Ovary (tissue), 9 donors: Measurements from ENCODE around the gene TTLL9. TPM values are rescaled to one million over a fixed set of nuclear protein-coding genes. Genes with fewer than 3 reads are reported as not detected.

ENCODE experiments used
- DNase-seq, 5 donors: peaks; one replicate each; pipeline ENCODE4 v3.0.0-alpha.2; 2019 to 2020
- H3K27ac ChIP-seq, 2 donors: fragments of 200-600 bp; one replicate each; pipeline versions ENCODE4 v1.5.1 to v1.8.0; 2019 to 2022
- H3K27me3 ChIP-seq: fragments of 200-600 bp; one replicate; pipeline ENCODE4 v1.8.0; 2022
- H3K36me3 ChIP-seq: fragments of 200-600 bp; sonication (generic); one replicate; pipeline ENCODE4 v1.5.1; 2019
- H3K4me1 ChIP-seq: one replicate; pipeline ENCODE4 v1.8.1; 2013; ENCODE audit warnings: mild to moderate bottlenecking, moderate library complexity; ENCODE audit not compliant: insufficient read depth
- H3K4me3 ChIP-seq: fragments of 200-600 bp; sonication (generic); one replicate; pipeline ENCODE4 v1.5.1; 2017
- H3K9me3 ChIP-seq, 2 donors: fragments of 200-600 bp in 1 of 2; sonication (generic) in 1 of 2; one replicate each; pipeline versions ENCODE4 v1.5.1 to v1.8.1; 2013 to 2019; ENCODE audit warnings: mild to moderate bottlenecking in 1 of 2, moderate library complexity in 1 of 2
- EP300 ChIP-seq: sonication (generic); formaldehyde crosslinking; IDR thresholded peaks from one replicate; pipeline ENCODE4 v1.6.1; 2017; ENCODE audit warnings: antibody characterized with exemption
- POLR2A ChIP-seq: fragments of 450-650 bp; IDR thresholded peaks from one replicate; pipeline ENCODE4 v1.6.1; 2017; ENCODE audit warnings: antibody characterized with exemption, mild to moderate bottlenecking, moderate library complexity
- WGBS, 3 donors: extraction: QIAGEN DNeasy Blood & Tissue Kit in 1 of 3; methylation state at CpG; one replicate each; pipeline versions ENCODE4 v1.1.5 to v1.1.7; 2013 to 2017; 5-methylcytosine and 5-hydroxymethylcytosine counted together
- intact Hi-C, 4 donors: fragments of 100-400 bp; cut with DNase I; formaldehyde crosslinking; loops; one replicate each; pipeline versions ENCODE4 v1.11.0 to v1.15.1; 2022 to 2023
- polyA plus RNA-seq, 2 donors: library from polyadenylated mRNA; stranded (reverse); fragments of 200-250 nt in 1 of 2; fragments of 350-450 nt in 1 of 2; fragmentation: Illumina TruSeq in 1 of 2; extraction: RNeasy Lipid Tissue Mini Kit (QIAGEN cat#74804) in 1 of 2; gene quantifications; one replicate each; pipeline ENCODE4 v1.2.3, GENCODE V29; 2013 to 2014
- total RNA-seq, 7 donors: library from RNA; depleted of rRNA in 2 of 7; stranded (reverse); fragments of >200 nt in 2 of 7; fragmentation: NEBNext Ultra II Directional in 3 of 7; extraction: Animal tissue kit (Norgen Biotek cat#: 25700) in 3 of 7; gene quantifications; one replicate each; pipeline versions ENCODE4 v1.1.0 to v1.2.4, GENCODE V29; 2016 to 2023
- TF ChIP-seq, protein P1 (sequence below), 3 donors: fragments of 450-650 bp in 2 of 3; fragments of 200-600 bp in 1 of 3; IDR thresholded peaks; one replicate each; pipeline versions ENCODE4 v1.5.1 to v1.8.0; 2016 to 2022; ENCODE audit warnings: antibody characterized with exemption in 3 of 3, mild to moderate bottlenecking in 1 of 3
- donor health status: DM: no; HTN: no; CAD: no; lungs with moderate emphysema.
- donor health status: DM: no; HTN: no; CAD: no.
- donor health status: Bipolar disorder and iron deficiency.
- donor health status: DM: yes; HTN: yes; CAD: no.
- donor health status: DM: no; HTN: no; CAD: no.
- donor health status: DM: yes; HTN: yes; CAD: no.

The TTLL9 gene
- total and polyA plus RNA-seq, 9 donors = 0.24 to 10.6 (median 0.40) TPM

DNA sequence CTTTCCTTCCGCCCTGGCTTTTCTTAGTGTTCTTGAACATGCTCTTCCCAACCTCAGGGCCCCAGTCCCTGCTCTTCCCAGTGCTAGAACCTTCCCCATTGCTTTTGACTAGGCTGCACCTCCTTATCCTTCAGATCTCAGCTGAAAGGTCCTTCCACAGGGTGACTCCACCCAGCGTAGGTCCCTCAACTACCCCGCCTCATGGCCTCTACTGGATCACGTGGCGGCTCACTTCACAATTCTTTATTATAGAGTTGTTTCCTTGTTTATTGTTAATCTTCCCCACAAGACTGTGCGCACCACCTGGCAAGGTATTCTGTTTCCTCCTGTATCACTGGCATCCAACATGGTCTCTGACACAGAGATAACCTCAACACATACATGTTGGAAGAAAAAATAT lies 31.2 kb downstream of the TTLL9 start:
- no peak overlapping the region for H3K27ac ChIP-seq
- H3K4me1 ChIP-seq = no peaks in the 10 kb centered on the region
- no peaks in the 10 kb centered on the region for H3K9me3 ChIP-seq
- no peak overlapping the region for H3K4me3 ChIP-seq
- no peak for DNase-seq
- no peaks in the 10 kb centered on the region for H3K36me3 ChIP-seq
- H3K27me3 ChIP-seq = no peaks in the 10 kb centered on the region
- intact Hi-C loops = no loop called here
- no peak for TF ChIP-seq POLR2A
- no peak for TF ChIP-seq EP300
- TF ChIP-seq, protein P1, sequence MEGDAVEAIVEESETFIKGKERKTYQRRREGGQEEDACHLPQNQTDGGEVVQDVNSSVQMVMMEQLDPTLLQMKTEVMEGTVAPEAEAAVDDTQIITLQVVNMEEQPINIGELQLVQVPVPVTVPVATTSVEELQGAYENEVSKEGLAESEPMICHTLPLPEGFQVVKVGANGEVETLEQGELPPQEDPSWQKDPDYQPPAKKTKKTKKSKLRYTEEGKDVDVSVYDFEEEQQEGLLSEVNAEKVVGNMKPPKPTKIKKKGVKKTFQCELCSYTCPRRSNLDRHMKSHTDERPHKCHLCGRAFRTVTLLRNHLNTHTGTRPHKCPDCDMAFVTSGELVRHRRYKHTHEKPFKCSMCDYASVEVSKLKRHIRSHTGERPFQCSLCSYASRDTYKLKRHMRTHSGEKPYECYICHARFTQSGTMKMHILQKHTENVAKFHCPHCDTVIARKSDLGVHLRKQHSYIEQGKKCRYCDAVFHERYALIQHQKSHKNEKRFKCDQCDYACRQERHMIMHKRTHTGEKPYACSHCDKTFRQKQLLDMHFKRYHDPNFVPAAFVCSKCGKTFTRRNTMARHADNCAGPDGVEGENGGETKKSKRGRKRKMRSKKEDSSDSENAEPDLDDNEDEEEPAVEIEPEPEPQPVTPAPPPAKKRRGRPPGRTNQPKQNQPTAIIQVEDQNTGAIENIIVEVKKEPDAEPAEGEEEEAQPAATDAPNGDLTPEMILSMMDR (IDR thresholded peaks at IDR 0.05) = no peak
- WGBS, 3 donors = 88 to 94% (median 91%) methylated on average over 6 of the region's 6 CpGs

DNA sequence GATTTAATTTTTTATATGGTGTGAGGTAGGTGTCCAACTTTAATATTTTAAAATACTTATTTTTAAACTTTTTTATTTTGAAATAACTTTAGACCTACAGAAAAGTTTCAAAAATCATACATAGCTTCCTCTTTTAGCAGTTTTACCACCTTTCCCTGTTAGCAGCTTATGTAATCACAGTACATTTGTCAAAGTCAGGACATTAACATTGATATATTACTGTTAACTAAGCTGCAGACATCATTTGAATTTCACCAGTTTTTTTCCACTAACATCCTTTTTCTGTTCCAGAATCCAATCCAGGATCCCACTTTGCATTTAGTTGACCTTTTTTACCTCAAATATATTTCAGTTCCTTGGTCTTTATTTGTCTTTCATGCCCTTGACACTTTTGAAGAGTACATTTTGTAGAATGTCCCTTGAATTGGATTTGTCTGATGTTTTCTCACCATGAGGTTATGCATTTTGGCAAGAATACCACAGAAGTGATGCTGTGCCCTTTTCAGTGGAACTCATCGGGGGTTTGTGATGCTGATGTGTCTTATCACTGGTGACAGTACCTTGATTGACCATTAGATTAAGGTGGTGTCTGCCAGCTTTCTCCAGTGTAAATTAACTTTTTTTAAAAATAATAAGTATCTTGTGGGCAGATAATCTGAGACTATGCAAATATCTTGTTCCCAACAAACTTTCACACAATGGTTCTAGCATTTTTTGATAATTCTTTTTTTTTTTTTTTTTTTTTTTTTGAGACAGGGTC lies 33.4 kb downstream of the TTLL9 start:
- H3K27ac ChIP-seq = no peak overlapping the region
- H3K27me3 ChIP-seq = no peaks in the 10 kb centered on the region
- H3K4me3 ChIP-seq = no peak overlapping the region
- 63 to 76% (median 64%) methylated on average over 1 of the region's 1 CpG for WGBS, 3 donors
- H3K9me3 ChIP-seq = no peaks in the 10 kb centered on the region
- no peak for DNase-seq
- H3K36me3 ChIP-seq = no peaks in the 10 kb centered on the region
- TF ChIP-seq, protein P1 (IDR thresholded peaks at IDR 0.05) = no peak
- TF ChIP-seq POLR2A (no peak), EP300 (no peak)
- H3K4me1 ChIP-seq = no peaks in the 10 kb centered on the region
- intact Hi-C loops = no loop called here

DNA sequence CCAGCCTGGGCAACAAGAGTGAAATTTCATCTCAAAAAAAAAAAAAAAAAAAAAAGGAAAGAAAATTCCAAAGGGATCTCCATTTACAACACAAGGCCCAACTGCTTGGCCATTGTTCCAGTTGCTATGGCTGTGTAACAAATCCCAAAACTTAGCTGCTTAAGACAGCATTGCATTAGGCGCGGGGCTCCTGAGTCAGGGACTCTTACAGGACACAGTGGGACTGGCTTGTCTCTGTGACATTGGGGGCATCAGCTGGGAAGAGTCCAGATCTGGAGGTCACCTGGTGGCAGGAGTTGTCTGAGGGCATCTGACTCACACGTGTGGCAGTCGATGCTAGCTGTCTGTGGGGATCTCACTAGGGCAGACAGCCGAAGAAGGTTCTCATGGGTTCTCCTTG lies 35.6 kb downstream of the TTLL9 start:
- WGBS, 3 donors = 58 to 81% (median 77%) methylated on average over 5 of the region's 5 CpGs
- Histone ChIP-seq H3K9me3 (no peaks in the 10 kb centered on the region), H3K4me1 (no peaks in the 10 kb centered on the region), H3K36me3 (no peaks in the 10 kb centered on the region), H3K27ac (no peak overlapping the region), H3K4me3 (no peak overlapping the region), H3K27me3 (no peaks in the 10 kb centered on the region)
- TF ChIP-seq, protein P1 (IDR thresholded peaks at IDR 0.05) = no peak
- TF ChIP-seq EP300 = no peak
- no peak for TF ChIP-seq POLR2A
- DNase-seq = no peak
- intact Hi-C loops = no loop called here

DNA sequence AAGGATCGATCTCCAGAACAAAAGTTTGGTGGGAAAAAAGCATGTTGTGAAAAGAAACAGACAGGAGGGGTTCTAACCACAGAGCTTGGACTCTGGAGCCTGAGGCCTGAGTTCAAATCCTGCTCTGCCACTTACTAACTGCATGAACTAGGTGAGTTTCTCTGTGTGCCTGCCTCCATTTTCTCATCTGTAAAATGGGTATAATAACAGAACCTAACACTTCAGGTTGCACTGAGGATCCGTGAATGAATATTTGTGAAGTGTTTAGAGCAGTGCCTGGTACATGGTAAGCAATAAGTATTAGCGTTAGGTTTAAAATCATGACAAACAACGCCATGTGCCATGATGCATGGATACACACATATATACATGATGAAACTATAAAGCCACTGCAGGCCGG lies 36.6 kb downstream of the TTLL9 start:
- Histone ChIP-seq H3K4me1 (no peaks in the 10 kb centered on the region), H3K9me3 (no peaks in the 10 kb centered on the region), H3K27me3 (no peaks in the 10 kb centered on the region), H3K4me3 (no peak overlapping the region), H3K36me3 (no peaks in the 10 kb centered on the region), H3K27ac (no peak overlapping the region)
- DNase-seq = no peak
- WGBS, 3 donors = 90 to 94% (median 93%) methylated on average over 5 of the region's 5 CpGs
- TF ChIP-seq EP300 (no peak), POLR2A (no peak)
- TF ChIP-seq, protein P1 (IDR thresholded peaks at IDR 0.05) = no peak
- intact Hi-C loops = no loop called here
